AG09309 (cell line): Measurements from ENCODE around the gene ZNF664.

Source experiments
- DNase-seq: peaks from one replicate; pipeline ENCODE4 v3.0.0-alpha.2; 2010; ENCODE audit warnings: low read depth
- H3K4me3 ChIP-seq: 2 replicates; pipeline ENCODE4 v1.5.1; 2011; ENCODE audit warnings: mild to moderate bottlenecking, low read depth, low read length, moderate library complexity; ENCODE audit not compliant: control insufficient read depth
- CTCF ChIP-seq: IDR thresholded peaks from 2 replicates; pipeline ENCODE4 v1.5.1; 2011; ENCODE audit warnings: mild to moderate bottlenecking, low read depth, low read length, inconsistent platforms; ENCODE audit not compliant: insufficient read depth, control insufficient read depth; ENCODE audit errors: missing control alignments

Gene ZNF664

GRCh38 chr12:123941624-123942237 lies 31.3 kb upstream of the ZNF664 start:
- DNase-seq: no peak
- no peak for TF ChIP-seq CTCF
- no peak overlapping the region for H3K4me3 ChIP-seq

GRCh38 chr12:123942238-123942653 lies 30.8 kb upstream of the ZNF664 start:
- H3K4me3 ChIP-seq: no peak overlapping the region
- DNase-seq: peak; percentile 87
- no peak for TF ChIP-seq CTCF

- no peak overlapping the region for H3K4me3 ChIP-seq
- TF ChIP-seq CTCF: no peak
- DNase-seq: peak; percentile 20
These were observed 29.9 kb upstream of the ZNF664 start for GRCh38 chr12:123942911-123943648.

- TF ChIP-seq CTCF: no peak
These were observed 29.2 kb upstream of the ZNF664 start for GRCh38 chr12:123943816-123944215.

GRCh38 chr12:123944696-123945095 lies 28.3 kb upstream of the ZNF664 start:
- H3K4me3 ChIP-seq: no peak overlapping the region
- DNase-seq: no peak
- TF ChIP-seq CTCF: no peak

More at GRCh38 chr12:123943816-123944215, 29.2 kb upstream of the ZNF664 start:
- no peak overlapping the region for H3K4me3 ChIP-seq
- no peak for DNase-seq

GRCh38 chr12:123945287-123946151 lies 27.5 kb upstream of the ZNF664 start:
- no peak for TF ChIP-seq CTCF
- DNase-seq: no peak

More at GRCh38 chr12:123945287-123946151, 27.5 kb upstream of the ZNF664 start:
- no peak overlapping the region for H3K4me3 ChIP-seq
